Loucy (cell line): ENCODE measurements around the gene RRH.
A peak's percentile ranks its signal among the peaks of the same experiment; 100 is the strongest.

Experiments used
- H2AFZ ChIP-seq: fragments of 200-600 bp; sonication (generic); 2 replicates; pipeline ENCODE4 v1.6.0; 2016; ENCODE audit warnings: antibody characterized with exemption, mild to moderate bottlenecking, low read length, moderate library complexity
- H3F3A ChIP-seq: fragments of 200-600 bp; 2 replicates; pipeline ENCODE4 v1.6.0; 2016; ENCODE audit warnings: antibody characterized with exemption, low read depth, mild to moderate bottlenecking
- H3K27me3 ChIP-seq: fragments of 200-600 bp; sonication (generic); 2 replicates; pipeline ENCODE4 v1.6.1; 2014; ENCODE audit warnings: low read length, mild to moderate bottlenecking; ENCODE audit not compliant: insufficient read depth, poor library complexity, severe bottlenecking
- H3K36me3 ChIP-seq: fragments of 200-600 bp; sonication (generic); 2 replicates; pipeline ENCODE4 v1.6.1; 2016; ENCODE audit warnings: low read length; ENCODE audit not compliant: insufficient read depth
- H3K4me1 ChIP-seq: fragments of 200-600 bp; sonication (generic); 2 replicates; pipeline ENCODE4 v1.5.1; 2014; ENCODE audit warnings: low read length, mild to moderate bottlenecking; ENCODE audit not compliant: insufficient read depth, poor library complexity, severe bottlenecking
- H3K4me2 ChIP-seq: fragments of 200-600 bp; sonication (generic); 2 replicates; pipeline ENCODE4 v1.6.0; 2014; ENCODE audit warnings: antibody characterized with exemption, low read length, low read depth, mild to moderate bottlenecking; ENCODE audit not compliant: poor library complexity, severe bottlenecking
- H3K4me3 ChIP-seq: fragments of 200-600 bp; sonication (generic); 2 replicates; pipeline ENCODE4 v1.5.1; 2014; ENCODE audit warnings: low read length, mild to moderate bottlenecking, mixed read lengths; ENCODE audit not compliant: poor library complexity, severe bottlenecking
- H3K79me2 ChIP-seq: fragments of 200-600 bp; sonication (generic); 2 replicates; pipeline ENCODE4 v1.6.1; 2014; ENCODE audit warnings: low read length; ENCODE audit not compliant: insufficient read depth
- H3K9ac ChIP-seq: fragments of 200-600 bp; sonication (generic); 2 replicates; pipeline ENCODE4 v1.6.0; 2014; ENCODE audit warnings: mild to moderate bottlenecking, low read depth, low read length, moderate library complexity; ENCODE audit not compliant: poor library complexity, severe bottlenecking
- H3K9me2 ChIP-seq: fragments of 200-600 bp; sonication (generic); replicated peaks from 2 replicates; pipeline ENCODE4 v1.6.1; 2016; ENCODE audit warnings: low read depth, low read length, mixed read lengths
- H3K9me3 ChIP-seq: fragments of 200-600 bp; sonication (generic); 2 replicates; pipeline ENCODE4 v1.6.1; 2014; ENCODE audit warnings: mild to moderate bottlenecking, antibody characterized with exemption, low read length, low read depth; ENCODE audit not compliant: insufficient read depth
- H4K20me1 ChIP-seq: fragments of 200-600 bp; sonication (generic); 2 replicates; pipeline ENCODE4 v1.6.0; 2014; ENCODE audit warnings: antibody characterized with exemption, low read length, mild to moderate bottlenecking; ENCODE audit not compliant: insufficient read depth, poor library complexity, severe bottlenecking
- EZH2phosphoT487 ChIP-seq: fragments of 200-600 bp; IDR thresholded peaks from 2 replicates; pipeline ENCODE4 v1.6.1; 2018; ENCODE audit warnings: antibody characterized with exemption, mild to moderate bottlenecking, moderate library complexity, borderline replicate concordance
- TF ChIP-seq, protein P1 (sequence below): fragments of 200-600 bp; sonication (generic); conservative IDR thresholded peaks from 2 replicates; pipeline ENCODE4 v1.5.1; 2014; ENCODE audit warnings: mild to moderate bottlenecking, antibody characterized with exemption, low read length

Gene RRH

DNA sequence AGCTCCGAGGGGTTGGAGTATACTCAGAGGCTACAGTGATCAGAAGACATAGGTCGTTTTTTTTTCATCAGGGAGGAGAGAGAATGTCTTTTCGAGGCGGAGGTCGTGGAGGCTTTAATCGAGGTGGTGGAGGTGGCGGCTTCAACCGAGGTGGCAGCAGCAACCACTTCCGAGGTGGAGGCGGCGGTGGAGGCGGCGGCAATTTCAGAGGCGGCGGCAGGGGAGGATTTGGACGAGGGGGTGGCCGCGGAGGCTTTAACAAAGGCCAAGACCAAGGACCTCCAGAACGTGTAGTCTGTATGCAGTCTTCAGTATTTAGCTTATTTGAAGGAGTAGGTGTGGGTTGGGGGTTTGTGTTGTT lies 11.7 kb upstream of the RRH start:
- H3K9ac ChIP-seq, result peak overlapping the region; percentile 88
- H3K79me2 ChIP-seq, result peaks cover 56% of the 10 kb centered on the region
- H3K4me2 ChIP-seq, result peak overlapping the region; percentile 80
- H3K36me3 ChIP-seq, result peaks cover 11% of the 10 kb centered on the region
- H3K27me3 ChIP-seq, result no peaks in the 10 kb centered on the region
- TF ChIP-seq EZH2phosphoT487, result no peak
- TF ChIP-seq, protein P1, sequence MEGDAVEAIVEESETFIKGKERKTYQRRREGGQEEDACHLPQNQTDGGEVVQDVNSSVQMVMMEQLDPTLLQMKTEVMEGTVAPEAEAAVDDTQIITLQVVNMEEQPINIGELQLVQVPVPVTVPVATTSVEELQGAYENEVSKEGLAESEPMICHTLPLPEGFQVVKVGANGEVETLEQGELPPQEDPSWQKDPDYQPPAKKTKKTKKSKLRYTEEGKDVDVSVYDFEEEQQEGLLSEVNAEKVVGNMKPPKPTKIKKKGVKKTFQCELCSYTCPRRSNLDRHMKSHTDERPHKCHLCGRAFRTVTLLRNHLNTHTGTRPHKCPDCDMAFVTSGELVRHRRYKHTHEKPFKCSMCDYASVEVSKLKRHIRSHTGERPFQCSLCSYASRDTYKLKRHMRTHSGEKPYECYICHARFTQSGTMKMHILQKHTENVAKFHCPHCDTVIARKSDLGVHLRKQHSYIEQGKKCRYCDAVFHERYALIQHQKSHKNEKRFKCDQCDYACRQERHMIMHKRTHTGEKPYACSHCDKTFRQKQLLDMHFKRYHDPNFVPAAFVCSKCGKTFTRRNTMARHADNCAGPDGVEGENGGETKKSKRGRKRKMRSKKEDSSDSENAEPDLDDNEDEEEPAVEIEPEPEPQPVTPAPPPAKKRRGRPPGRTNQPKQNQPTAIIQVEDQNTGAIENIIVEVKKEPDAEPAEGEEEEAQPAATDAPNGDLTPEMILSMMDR, result no peak
- H4K20me1 ChIP-seq, result peaks cover 34% of the 10 kb centered on the region
- peaks cover 43% of the 10 kb centered on the region for H3K4me1 ChIP-seq
- H3K9me3 ChIP-seq, result no peaks in the 10 kb centered on the region
- H3K4me3 ChIP-seq, result peak overlapping the region; percentile 95
- H3K9me2 ChIP-seq, result no peaks in the 10 kb centered on the region
- peak overlapping the region; percentile 96 for H2AFZ ChIP-seq
- H3F3A ChIP-seq, result no peaks in the 10 kb centered on the region

DNA sequence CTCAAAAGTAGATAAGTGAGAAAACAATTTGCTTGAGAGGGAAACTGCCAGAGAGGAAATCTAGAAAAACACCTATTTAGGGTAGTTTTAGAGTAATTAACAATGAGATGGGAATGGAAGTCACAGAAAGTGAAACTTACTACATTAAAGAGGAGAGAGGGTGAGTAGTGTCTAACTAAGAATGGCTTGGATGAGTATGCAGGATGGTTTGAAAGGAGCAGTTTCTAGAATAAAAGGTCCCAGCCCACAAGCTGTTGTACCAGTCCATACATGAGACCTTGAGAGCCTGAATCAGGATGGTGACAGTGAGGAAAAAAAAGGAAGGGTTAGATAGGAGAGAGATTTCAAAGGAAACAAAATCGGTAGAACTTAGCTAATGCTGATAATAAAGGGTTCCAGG lies 10.9 kb upstream of the RRH start:
- Histone ChIP-seq H3K79me2 (peaks cover 63% of the 10 kb centered on the region), H3K27me3 (no peaks in the 10 kb centered on the region), H3F3A (no peaks in the 10 kb centered on the region), H3K4me2 (peak overlapping the region; percentile 80), H4K20me1 (peaks cover 37% of the 10 kb centered on the region), H3K9ac (peak overlapping the region; percentile 88), H3K9me2 (no peaks in the 10 kb centered on the region), H3K9me3 (no peaks in the 10 kb centered on the region), H2AFZ (no peak overlapping the region), H3K36me3 (peaks cover 18% of the 10 kb centered on the region), H3K4me1 (peaks cover 47% of the 10 kb centered on the region), H3K4me3 (peak overlapping the region; percentile 95)
- TF ChIP-seq, protein P1, result no peak
- no peak for TF ChIP-seq EZH2phosphoT487

DNA sequence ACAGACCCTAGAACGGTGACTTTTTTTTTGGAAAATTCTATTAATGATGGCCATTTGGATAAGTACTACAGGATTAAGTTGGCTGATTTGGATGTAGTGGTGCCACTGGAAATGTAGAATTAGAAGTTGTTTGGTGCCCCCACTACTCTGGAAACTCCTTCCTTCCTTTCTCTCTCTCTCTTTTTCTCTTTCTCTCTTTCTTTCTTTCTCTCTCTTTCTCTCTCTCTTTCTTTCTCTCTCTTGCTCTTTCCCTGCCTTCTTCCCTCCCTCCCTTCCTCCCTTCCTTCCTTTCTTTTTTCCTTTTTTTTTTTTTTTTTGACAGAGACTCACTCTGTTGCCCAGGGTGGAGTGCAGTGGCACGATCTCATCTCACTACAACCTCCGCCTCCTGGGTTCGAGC lies 9.5 kb upstream of the RRH start:
- Histone ChIP-seq H3K9me2 (no peaks in the 10 kb centered on the region), H3K27me3 (no peaks in the 10 kb centered on the region), H3K79me2 (peaks cover 63% of the 10 kb centered on the region), H3K4me2 (peak overlapping the region; percentile 80), H3K4me3 (peak overlapping the region; percentile 95), H3K9me3 (no peaks in the 10 kb centered on the region), H3K4me1 (peaks cover 50% of the 10 kb centered on the region), H3K36me3 (peaks cover 30% of the 10 kb centered on the region), H2AFZ (no peak overlapping the region), H4K20me1 (peaks cover 37% of the 10 kb centered on the region), H3F3A (no peaks in the 10 kb centered on the region), H3K9ac (no peak overlapping the region)
- TF ChIP-seq, protein P1, result no peak
- TF ChIP-seq EZH2phosphoT487, result no peak
